Left cardiac atrium (tissue), 4 donors: ENCODE results near the gene GRAMD1A. TPM values are rescaled to one million over a fixed set of nuclear protein-coding genes. Genes with fewer than 3 reads are reported as not detected.
A peak's percentile ranks its signal among the peaks of the same experiment; 100 is the strongest.
"Not testable (repeated sequence)": the region's sequence is repeated elsewhere in the genome, so short reads cannot be mapped to it uniquely, and the experiment has no call there.

ENCODE experiments used
- ATAC-seq, 2 donors: fragments of 200-7000 bp; cut with Tn5 transposase; one replicate each; pipeline ENCODE4 v1.9.1; 2020; ENCODE audit warnings: mild to moderate bottlenecking in 2 of 2, moderate library complexity in 2 of 2
- DNase-seq: peaks from one replicate; pipeline ENCODE4 v3.0.0-alpha.2; 2020
- intact Hi-C, 2 donors: fragments of 100-400 bp; cut with DNase I; formaldehyde crosslinking; loops; one replicate each; pipeline versions ENCODE4 v1.14.1 to v1.15.1; 2022 to 2023
- total RNA-seq, 2 donors: library from RNA; stranded (reverse); fragmentation: NEBNext Ultra II Directional; extraction: Animal tissue kit (Norgen Biotek cat#: 25700); gene quantifications; one replicate each; pipeline ENCODE4 v1.2.1, GENCODE V29; 2021
- donor health status: DM: no; HTN: yes; CAD: no.
- donor health status: DM: no; HTN: yes; CAD: no; lungs with severe emphysema.
- donor health status: DM: yes; HTN: yes; CAD: no.
- donor health status: Dilated cardiomyopathy.

GRAMD1A gene
- total RNA-seq, 2 donors from 2014 or later: 29.2 to 45.5 TPM

GRCh38 chr19:35041548-35042055 is 41.5 kb downstream of the GRAMD1A start, which contains the start of gene HPN:
Gene HPN, plus strand, starts transcription at chr19:35041721. Its CDS starts 786 bp downstream, at chr19:35042507.
- DNase-seq: no peak
- ATAC-seq: peak in 1 of 2 donors; percentile 1
- intact Hi-C loops: loop anchor here in 1 of 2 donors (5.0 kb wide), 1 partner anchor 51 kb away; no protein-coding TSS in a partner anchor

GRCh38 chr19:35042056-35042730 is 42.1 kb downstream of the GRAMD1A start:
- ATAC-seq (no peak), DNase-seq (no peak)
- intact Hi-C loops: loop anchor here in 1 of 2 donors (5.0 kb wide), 1 partner anchor 50 kb away; no protein-coding TSS in a partner anchor

GRCh38 chr19:35042954-35043604 is 43.0 kb downstream of the GRAMD1A start:
- intact Hi-C loops: loop anchor here in 1 of 2 donors (5.0 kb wide), 1 partner anchor 49 kb away; no protein-coding TSS in a partner anchor
- peak; percentile 14 for DNase-seq
- no peak for ATAC-seq

DNA sequence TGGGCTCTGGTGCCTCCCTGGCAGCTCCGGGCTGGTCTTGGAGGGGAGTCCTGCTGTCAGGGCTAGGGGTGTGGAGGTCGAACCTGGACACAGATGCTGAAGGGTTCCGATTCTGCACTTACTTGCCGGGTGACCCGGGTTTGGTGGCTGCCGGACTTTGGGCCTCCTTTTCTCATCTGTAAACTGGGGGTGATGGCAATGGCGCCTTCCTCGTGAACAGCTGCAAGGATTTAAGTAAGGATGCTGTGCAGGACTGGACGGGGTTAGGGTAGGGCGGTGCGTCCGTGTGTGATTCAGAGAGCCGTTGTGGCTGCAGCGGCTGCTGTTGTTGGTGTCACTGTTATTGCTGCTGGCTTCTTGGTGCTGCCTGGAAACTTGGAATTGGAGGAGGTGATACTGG is 43.8 kb downstream of the GRAMD1A start:
- ATAC-seq: no peak
- DNase-seq: peak; percentile 18
- intact Hi-C loops: loop anchor here in 1 of 2 donors (5.0 kb wide), 1 partner anchor 48 kb away; no protein-coding TSS in a partner anchor

DNA sequence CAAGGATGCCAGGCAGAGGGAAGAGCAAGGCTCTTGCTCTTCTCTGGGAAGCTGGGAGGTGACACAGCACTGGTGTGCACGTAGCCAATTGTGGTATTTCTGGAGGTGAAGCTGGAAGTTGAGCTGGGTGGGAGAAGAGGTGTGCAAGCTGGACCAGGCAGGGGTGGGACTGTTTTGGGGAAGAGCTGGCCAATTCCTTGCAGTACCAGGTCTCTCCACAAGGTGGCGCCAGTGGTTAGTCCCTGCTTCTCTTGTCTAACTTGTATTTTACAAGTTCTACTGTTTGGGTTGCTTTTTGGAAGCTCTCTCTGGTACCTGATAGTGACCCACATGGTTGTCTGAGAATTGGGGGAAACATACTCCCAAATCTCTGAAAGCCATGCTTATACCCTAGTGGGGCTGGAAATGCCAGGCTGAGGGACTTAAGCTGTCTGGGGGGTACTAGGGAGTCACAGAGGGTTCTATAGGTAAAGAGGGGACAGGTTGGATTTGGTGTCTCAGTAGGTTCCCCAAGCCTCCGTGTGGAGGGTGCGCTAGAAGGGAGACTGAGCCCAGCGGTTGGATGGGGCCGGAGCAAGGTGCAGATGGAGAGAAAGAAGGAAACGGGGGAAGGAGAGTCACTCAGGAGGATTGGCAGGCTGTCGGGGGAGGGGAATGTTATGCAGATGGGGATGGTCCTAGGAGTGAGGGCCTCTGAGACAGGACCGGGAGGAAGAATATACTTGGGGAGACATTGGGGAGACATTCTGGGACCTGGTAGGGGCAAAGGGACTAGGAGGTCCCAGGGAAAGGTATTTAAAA is 44.4 kb downstream of the GRAMD1A start:
- intact Hi-C loops: loop anchor here in 1 of 2 donors (5.0 kb wide), 1 partner anchor 48 kb away; no protein-coding TSS in a partner anchor
- peak; percentile 58 for DNase-seq
- ATAC-seq: no peak

DNA sequence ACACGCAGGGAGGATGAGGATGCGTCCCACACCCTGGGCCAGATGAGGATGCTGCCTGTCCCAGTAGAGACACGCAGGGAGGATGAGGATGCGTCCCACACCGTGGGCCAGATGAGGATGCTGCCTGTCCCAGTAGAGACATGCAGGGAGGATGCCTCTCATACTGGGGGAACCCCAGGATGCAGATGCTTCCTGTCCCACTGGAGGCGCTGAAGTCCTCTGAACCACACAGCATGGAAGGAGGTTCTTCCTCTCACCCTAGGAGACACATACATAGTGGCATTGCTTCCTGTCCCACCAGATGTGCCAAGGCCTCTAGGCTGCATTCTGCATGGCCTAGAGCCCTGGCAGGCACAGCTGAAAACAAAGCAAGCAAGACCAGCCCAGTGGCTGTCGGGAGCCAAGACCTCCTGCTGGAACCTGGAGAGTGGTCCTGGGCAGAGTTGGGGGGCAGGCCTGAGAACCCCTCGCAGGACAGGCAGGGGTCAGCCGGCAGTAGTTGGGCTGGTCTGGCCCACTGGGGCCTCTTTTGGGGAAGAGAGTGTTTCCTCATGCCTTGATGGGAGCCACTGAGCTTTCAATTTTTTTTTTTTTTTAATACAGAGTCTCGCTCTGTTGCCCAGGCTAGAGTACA is 45.7 kb downstream of the GRAMD1A start:
- DNase-seq: no peak
- intact Hi-C loops: no loop called here
- ATAC-seq: no peak

DNA sequence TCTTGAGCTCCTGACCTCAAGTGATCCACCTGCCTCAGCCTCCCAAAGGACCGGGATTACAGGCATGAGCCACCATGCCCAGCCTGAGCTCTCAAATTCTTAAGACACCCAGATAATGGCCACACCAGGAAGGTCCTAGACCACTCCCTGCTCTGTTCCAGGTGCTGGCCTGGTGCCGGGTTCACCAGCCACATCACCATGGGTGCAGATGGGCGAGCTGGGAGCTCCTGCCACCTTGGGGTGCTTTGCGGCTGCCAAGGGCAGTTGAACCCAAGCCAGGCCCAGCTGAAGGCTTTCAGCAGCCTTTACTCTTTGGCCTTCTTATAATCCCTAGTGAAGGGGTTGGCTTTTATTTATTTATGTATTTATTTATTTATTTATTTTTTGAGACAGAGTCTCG is 46.3 kb downstream of the GRAMD1A start:
- ATAC-seq (no peak), DNase-seq (no peak)
- intact Hi-C loops: no loop called here

DNA sequence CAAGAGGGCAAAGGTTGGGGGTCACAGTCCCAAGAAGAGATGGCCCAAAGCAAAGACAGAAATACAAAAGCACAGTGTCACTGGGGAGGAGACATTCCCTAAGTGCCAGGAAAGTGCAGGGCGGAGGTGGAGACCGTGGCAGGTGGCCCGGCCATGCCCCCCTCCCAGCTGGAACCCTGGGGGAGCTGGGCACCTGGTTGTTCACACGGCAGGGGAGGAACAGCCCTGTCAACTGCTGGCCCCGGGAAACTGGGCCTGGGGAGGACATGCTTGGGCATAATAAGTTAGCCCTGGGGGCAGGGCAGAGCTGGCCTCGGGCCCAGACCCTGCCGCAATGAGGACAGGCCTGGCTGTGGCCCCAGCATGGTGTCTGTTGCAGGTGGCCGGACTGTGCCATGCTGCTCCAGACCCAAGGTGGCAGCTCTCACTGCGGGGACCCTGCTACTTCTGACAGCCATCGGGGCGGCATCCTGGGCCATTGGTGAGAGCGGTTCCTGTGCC is 48.8 kb downstream of the GRAMD1A start:
- DNase-seq (peak; percentile 64), ATAC-seq (peak; percentile 84)

GRCh38 chr19:35049456-35049855 is 49.3 kb downstream of the GRAMD1A start:
- no peak for ATAC-seq
- intact Hi-C loops: no loop called here
- no peak for DNase-seq

More for the DNA sequence above, 48.8 kb downstream of the GRAMD1A start:
- intact Hi-C loops: no loop called here

GRCh38 chr19:35050662-35051061 is 50.5 kb downstream of the GRAMD1A start:
- DNase-seq, intact Hi-C loops, ATAC-seq: not testable (repeated sequence)

- intact Hi-C loops, ATAC-seq, DNase-seq: not testable (repeated sequence)
These were observed 51.1 kb downstream of the GRAMD1A start for GRCh38 chr19:35051268-35051667.

GRCh38 chr19:35051796-35052195 is 51.7 kb downstream of the GRAMD1A start:
- intact Hi-C loops: no loop called here
- ATAC-seq: no peak
- no peak for DNase-seq

GRCh38 chr19:35052599-35053190 is 52.6 kb downstream of the GRAMD1A start:
- intact Hi-C loops: no loop called here
- ATAC-seq (no peak), DNase-seq (no peak)

DNA sequence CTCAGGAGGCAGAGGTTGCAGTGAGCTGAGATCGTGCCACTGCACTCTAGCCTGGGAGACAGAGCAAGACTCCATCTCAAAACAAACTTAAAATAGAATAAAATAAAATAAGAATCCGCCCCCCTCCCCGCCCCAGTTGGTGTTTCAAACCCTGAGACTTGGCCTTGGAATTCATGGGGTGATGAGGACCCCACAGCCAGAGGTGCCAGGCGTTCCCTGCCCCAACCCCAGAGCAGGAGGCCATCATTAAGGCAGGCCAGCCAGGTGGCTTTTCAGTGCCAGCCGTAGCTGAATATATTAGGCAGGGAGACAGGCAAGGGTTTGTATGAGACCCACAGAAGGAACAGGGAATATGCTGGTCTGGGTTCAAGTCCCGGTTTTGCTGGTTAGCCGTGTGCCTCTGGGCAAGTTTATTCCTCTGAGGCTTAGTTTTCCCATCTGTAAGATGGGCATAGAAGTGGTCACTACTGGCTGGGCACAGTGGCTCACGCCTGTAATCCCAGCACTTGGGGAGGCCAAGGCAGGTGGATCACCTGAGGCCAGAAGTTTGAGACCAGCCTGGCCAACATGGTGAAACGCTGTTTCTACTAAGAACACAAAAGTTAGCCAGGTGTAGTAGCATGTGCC is 53.7 kb downstream of the GRAMD1A start:
- intact Hi-C loops: no loop called here
- no peak for DNase-seq
- ATAC-seq: no peak

DNA sequence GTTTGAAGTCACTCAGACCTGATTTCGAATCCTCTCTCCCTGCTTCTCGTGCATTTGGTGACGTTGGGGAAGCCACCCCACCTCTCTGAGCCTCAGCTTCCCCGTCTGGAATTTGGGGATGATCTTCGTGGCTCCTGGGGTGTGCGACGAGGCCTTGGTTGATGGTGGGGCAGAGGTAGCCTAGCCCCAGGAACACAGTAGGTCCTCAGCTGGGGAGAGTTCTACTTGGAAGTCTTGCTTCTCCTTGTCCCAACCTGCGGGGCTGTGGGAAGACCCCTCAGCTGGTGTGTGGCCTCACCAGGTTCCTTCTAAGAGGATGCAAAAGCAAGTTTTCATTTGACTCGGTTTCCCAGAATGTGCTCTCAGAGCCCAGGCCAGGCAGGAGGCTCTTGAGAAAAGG is 54.5 kb downstream of the GRAMD1A start:
- DNase-seq (no peak), ATAC-seq (no peak)
- intact Hi-C loops: no loop called here

DNA sequence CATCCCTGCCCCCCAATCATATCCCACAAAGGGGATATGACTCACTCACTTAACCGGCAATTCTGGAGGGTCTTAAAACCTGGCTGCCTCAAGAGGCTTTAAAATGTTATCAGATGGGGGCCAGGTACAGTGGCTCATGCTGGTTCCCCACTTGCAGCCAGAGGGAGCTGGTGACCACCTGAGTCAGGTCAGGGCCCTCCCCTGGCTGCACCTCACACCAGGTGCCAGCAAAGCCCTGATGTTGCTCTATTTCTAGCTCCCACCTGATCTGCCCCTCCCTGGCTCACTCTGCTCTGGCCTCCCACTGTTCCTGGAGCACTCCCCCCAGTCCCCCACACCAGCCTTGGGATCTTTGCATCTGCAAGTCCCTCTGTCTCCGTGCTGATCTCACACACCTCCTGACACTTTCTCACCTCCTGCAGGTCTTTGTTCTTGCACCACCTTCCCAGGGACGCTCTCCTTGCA is 55.6 kb downstream of the GRAMD1A start:
- ATAC-seq: peak in 1 of 2 donors; percentile 24
- intact Hi-C loops: no loop called here
- no peak for DNase-seq

- DNase-seq: no peak
- no peak for ATAC-seq
- intact Hi-C loops: no loop called here
These were observed 56.5 kb downstream of the GRAMD1A start for GRCh38 chr19:35056513-35057063.
